Measurements from ENCODE around the gene FRMD8. TPM values are rescaled to one million over a fixed set of nuclear protein-coding genes. Genes with fewer than 3 reads are reported as not detected.

Gene FRMD8
- total RNA-seq, 1 donor from 2014 or later, result 23.5 TPM

GRCh38 chr11:65437436-65438227 lies 51.2 kb downstream of the FRMD8 start:
- peaks cover 14% of the 10 kb centered on the region for H3K4me1 Mint-ChIP-seq
- TF ChIP-seq, protein P1, sequence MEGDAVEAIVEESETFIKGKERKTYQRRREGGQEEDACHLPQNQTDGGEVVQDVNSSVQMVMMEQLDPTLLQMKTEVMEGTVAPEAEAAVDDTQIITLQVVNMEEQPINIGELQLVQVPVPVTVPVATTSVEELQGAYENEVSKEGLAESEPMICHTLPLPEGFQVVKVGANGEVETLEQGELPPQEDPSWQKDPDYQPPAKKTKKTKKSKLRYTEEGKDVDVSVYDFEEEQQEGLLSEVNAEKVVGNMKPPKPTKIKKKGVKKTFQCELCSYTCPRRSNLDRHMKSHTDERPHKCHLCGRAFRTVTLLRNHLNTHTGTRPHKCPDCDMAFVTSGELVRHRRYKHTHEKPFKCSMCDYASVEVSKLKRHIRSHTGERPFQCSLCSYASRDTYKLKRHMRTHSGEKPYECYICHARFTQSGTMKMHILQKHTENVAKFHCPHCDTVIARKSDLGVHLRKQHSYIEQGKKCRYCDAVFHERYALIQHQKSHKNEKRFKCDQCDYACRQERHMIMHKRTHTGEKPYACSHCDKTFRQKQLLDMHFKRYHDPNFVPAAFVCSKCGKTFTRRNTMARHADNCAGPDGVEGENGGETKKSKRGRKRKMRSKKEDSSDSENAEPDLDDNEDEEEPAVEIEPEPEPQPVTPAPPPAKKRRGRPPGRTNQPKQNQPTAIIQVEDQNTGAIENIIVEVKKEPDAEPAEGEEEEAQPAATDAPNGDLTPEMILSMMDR (IDR thresholded peaks at IDR 0.05; ENCODE audit: unreplicated experiment), result no peak
- H3K4me3 Mint-ChIP-seq, result no peak overlapping the region
- H3K36me3 Mint-ChIP-seq, result peaks cover 47% of the 10 kb centered on the region
- no peak for DNase-seq (ENCODE audit: low spot score in 2 of 2, unreplicated experiment in 2 of 2)
- no peaks in the 10 kb centered on the region for H3K9me3 Mint-ChIP-seq
- no peaks in the 10 kb centered on the region for H3K27me3 Mint-ChIP-seq (ENCODE audit: low read depth)
- H3K27ac Mint-ChIP-seq, result no peak overlapping the region

- no peak overlapping the region for H3K27ac Mint-ChIP-seq
- H3K4me1 Mint-ChIP-seq, result peaks cover 20% of the 10 kb centered on the region
- H3K36me3 Mint-ChIP-seq, result peaks cover 40% of the 10 kb centered on the region
- no peak overlapping the region for H3K4me3 Mint-ChIP-seq
- TF ChIP-seq, protein P1 (IDR thresholded peaks at IDR 0.05; ENCODE audit: unreplicated experiment), result no peak
- no peaks in the 10 kb centered on the region for H3K9me3 Mint-ChIP-seq
- DNase-seq (ENCODE audit: low spot score in 2 of 2, unreplicated experiment in 2 of 2), result no peak
- H3K27me3 Mint-ChIP-seq (ENCODE audit: low read depth), result no peaks in the 10 kb centered on the region
Measured at GRCh38 chr11:65438257-65439151, 52.1 kb downstream of the FRMD8 start.

DNA sequence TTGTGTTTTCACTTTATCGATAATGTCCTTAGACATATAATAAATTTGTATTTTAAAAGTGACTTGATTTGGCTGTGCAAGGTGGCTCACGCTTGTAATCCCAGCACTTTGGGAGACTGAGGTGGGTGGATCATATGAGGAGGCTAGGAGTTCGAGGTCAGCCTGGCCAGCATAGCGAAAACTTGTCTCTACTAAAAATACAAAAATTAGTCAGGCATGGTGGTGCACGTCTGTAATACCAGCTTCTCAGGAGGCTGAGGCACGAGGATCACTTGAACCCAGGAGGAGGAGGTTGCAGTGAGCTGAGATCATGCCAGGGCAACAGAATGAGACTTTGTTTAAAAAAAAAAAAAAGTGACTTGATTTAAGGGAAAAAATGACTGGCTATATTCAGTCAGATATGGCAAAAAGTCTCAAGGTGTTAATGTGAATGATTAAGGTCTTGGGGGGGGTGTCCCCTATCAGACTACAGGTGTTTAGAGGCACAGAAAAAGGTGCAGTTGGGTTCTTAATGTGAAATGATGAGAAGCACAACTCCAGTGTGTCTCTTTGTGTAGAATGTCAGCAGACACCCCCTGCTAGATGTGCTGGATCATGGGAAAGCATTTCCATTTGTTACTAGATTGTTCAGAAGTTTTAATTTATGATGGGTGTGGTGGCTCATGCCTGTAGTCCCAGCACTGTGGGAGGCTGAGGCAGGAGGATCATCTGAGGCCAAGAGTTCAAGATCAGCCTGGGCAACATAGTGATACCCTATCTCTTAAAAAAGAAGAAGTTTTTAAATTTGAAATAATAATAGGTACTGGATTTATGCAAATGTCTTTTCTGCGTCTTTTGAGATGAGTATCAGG lies 53.1 kb downstream of the FRMD8 start:
- H3K36me3 Mint-ChIP-seq, result peaks cover 39% of the 10 kb centered on the region
- no peak overlapping the region for H3K27ac Mint-ChIP-seq
- no peak for DNase-seq (ENCODE audit: low spot score in 2 of 2, unreplicated experiment in 2 of 2)
- no peaks in the 10 kb centered on the region for H3K9me3 Mint-ChIP-seq
- no peak overlapping the region for H3K4me3 Mint-ChIP-seq
- TF ChIP-seq, protein P1 (IDR thresholded peaks at IDR 0.05; ENCODE audit: unreplicated experiment), result no peak
- no peaks in the 10 kb centered on the region for H3K27me3 Mint-ChIP-seq (ENCODE audit: low read depth)
- H3K4me1 Mint-ChIP-seq, result peaks cover 24% of the 10 kb centered on the region

- Mint-ChIP-seq H3K27me3 (ENCODE audit: low read depth) (no peaks in the 10 kb centered on the region), H3K4me1 (peaks cover 24% of the 10 kb centered on the region), H3K4me3 (no peak overlapping the region), H3K36me3 (peaks cover 33% of the 10 kb centered on the region), H3K27ac (peak overlapping the region; percentile 72), H3K9me3 (no peaks in the 10 kb centered on the region)
- no peak for DNase-seq (ENCODE audit: low spot score in 2 of 2, unreplicated experiment in 2 of 2)
- TF ChIP-seq, protein P1 (IDR thresholded peaks at IDR 0.05; ENCODE audit: unreplicated experiment), result no peak
Measured at GRCh38 chr11:65440831-65441499, 54.5 kb downstream of the FRMD8 start.

- DNase-seq (ENCODE audit: low spot score in 2 of 2, unreplicated experiment in 2 of 2), result no peak
- no peak overlapping the region for H3K4me3 Mint-ChIP-seq
- peaks cover 27% of the 10 kb centered on the region for H3K36me3 Mint-ChIP-seq
- H3K4me1 Mint-ChIP-seq, result peaks cover 24% of the 10 kb centered on the region
- H3K9me3 Mint-ChIP-seq, result no peaks in the 10 kb centered on the region
- peak overlapping the region; percentile 74 for H3K27ac Mint-ChIP-seq
- H3K27me3 Mint-ChIP-seq (ENCODE audit: low read depth), result no peaks in the 10 kb centered on the region
- TF ChIP-seq, protein P1 (IDR thresholded peaks at IDR 0.05; ENCODE audit: unreplicated experiment), result no peak
Measured at GRCh38 chr11:65442842-65443331, 56.5 kb downstream of the FRMD8 start.
